ENCODE measurements around the gene CBX2.
A peak's percentile ranks its signal among the peaks of the same experiment; 100 is the strongest.

CBX2 gene

DNA sequence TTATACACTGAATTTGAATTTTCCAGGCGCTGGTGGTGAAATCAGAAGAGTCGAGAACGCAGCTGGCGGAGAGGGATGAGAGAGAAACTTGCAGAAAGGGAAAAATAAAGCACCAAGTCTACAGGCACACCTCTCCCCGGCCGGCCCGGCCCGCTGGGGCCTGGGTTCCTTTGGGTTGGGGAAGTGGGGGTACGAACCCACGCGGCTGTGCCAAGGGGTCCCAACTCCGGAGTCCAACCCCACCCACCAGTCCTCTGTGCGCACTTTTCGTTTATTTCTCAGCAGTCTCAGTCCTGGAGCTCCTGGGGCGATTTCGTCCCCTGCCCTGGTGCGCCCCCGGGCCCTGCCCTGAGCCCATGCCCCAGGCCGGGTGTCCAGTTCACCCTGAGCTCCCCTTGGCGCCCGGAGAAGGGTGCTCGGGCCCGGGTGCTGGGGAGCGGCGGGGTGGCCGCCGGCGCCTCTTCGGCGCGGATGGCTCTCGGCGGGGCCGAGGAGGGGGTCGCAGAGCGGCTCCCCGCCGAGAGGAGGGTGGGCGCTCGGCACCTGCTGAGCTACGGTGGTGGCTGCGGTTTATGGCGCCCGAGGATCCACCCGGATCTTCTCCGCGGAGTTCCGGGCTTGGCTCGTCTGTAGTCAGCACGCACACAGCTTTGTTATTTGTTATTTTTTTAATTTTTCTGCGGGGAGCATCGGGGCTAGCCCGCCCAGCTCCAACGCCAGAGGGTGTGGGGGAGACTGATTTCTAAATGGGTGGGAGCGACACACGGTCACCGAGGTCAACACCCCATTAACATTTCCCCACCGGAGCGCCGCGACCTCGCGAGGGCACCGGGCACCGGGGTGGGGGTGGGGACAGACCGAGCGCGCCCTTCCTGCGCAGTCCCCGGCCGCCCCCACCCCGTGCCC, 34.7 kb downstream of the CBX2 start:
- DNase-seq: no peak
- Histone ChIP-seq H3K36me3 (no peaks in the 10 kb centered on the region), H3K4me1 (peaks cover 14% of the 10 kb centered on the region), H3K27me3 (no peaks in the 10 kb centered on the region), H3K4me3 (ENCODE audit: low read depth, low read length) (peak overlapping the region; percentile 62), H3K9me3 (no peaks in the 10 kb centered on the region)
- TF ChIP-seq, protein P1, sequence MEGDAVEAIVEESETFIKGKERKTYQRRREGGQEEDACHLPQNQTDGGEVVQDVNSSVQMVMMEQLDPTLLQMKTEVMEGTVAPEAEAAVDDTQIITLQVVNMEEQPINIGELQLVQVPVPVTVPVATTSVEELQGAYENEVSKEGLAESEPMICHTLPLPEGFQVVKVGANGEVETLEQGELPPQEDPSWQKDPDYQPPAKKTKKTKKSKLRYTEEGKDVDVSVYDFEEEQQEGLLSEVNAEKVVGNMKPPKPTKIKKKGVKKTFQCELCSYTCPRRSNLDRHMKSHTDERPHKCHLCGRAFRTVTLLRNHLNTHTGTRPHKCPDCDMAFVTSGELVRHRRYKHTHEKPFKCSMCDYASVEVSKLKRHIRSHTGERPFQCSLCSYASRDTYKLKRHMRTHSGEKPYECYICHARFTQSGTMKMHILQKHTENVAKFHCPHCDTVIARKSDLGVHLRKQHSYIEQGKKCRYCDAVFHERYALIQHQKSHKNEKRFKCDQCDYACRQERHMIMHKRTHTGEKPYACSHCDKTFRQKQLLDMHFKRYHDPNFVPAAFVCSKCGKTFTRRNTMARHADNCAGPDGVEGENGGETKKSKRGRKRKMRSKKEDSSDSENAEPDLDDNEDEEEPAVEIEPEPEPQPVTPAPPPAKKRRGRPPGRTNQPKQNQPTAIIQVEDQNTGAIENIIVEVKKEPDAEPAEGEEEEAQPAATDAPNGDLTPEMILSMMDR (IDR thresholded peaks at IDR 0.05; ENCODE audit: low read depth, low read length): no peak

DNA sequence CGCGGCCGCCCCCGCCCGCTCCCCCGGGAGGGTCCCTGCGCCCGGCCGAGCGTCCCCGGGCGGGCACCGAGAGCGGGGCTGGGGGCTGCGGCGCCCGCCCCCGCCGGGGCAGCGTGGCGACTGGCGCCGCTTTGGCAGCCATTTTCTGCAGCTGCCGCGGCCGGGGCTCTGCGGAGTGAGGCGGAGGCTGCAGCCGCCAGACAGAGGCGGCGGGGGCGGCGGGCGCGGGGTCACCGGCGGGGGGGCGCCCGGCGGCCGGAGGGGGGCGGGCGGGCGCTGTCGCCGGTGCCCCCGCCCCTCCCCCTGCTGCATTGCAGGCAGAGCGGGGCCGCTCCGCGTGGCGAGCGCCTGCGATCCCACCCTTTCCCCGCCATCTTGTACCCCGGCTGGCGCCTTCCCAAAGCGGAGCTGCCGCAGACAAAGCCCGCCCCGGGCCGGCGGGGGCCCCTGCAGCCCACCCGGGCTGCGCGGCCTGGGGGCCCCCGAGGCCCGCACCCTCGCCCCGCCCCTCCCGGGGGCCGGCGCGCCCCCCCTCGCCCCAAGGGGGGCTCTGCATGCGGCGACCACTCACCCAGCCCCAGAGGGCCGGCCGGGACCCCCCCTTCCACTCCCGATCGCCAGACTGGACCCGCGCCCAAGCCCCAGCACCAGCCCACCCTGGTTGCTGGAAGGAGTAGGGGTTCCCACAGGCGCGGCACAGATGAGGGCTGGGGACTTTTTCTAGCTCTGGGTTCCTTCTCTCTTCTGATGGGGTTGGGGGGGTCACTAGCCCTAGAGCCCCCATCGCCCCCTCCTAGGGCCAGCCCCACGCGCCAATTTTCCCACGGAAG, 35.6 kb downstream of the CBX2 start:
- no peaks in the 10 kb centered on the region for H3K27me3 ChIP-seq
- TF ChIP-seq, protein P1 (IDR thresholded peaks at IDR 0.05; ENCODE audit: low read depth, low read length): no peak
- no peaks in the 10 kb centered on the region for H3K36me3 ChIP-seq
- H3K4me3 ChIP-seq (ENCODE audit: low read depth, low read length): peak overlapping the region; percentile 24
- H3K4me1 ChIP-seq: peaks cover 14% of the 10 kb centered on the region
- H3K9me3 ChIP-seq: no peaks in the 10 kb centered on the region
- DNase-seq: peak; percentile 71

DNA sequence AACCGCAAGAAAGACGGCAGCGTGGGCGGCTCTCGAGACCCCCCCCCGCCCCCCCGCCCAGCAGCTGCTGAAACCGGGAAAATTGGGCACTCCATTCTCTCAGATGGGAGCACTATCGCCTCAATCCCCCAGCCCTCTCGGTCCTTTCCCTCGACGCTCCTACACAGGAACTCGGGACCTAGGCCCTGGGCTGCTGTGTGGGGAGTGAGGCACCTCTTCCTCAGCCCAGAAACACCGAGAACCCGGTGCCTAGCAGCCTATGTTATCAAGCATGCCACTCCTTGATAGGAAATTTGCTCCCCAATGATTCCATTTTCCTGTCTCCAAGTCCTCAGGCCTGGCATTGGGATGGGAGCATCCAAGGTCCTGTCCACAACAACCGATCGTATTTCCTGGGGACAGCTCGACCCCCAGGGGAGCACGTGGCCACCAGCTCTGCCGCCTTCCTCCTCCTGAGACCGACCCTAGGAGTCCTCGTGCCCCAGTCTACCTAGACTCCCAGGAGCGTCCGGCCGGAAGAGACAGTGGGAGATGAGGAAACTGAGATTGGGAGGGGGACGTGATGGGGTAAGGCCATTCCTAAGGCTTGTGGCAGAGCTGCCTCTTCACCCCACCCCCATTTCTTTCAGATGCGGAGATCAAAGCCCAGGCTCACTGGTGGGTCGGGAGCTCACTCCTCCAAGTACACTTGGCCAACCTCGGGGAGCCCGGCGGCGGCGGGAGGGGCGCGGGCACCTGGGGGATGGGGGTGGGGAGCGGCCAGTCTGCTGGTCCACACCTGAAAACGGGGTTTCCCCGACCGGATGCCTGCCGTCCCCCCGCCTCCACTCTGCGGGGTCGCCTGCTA, 36.4 kb downstream of the CBX2 start:
- TF ChIP-seq, protein P1 (IDR thresholded peaks at IDR 0.05; ENCODE audit: low read depth, low read length): no peak
- Histone ChIP-seq H3K9me3 (no peaks in the 10 kb centered on the region), H3K4me1 (peaks cover 17% of the 10 kb centered on the region), H3K4me3 (ENCODE audit: low read depth, low read length) (peak overlapping the region; percentile 24), H3K36me3 (no peaks in the 10 kb centered on the region), H3K27me3 (no peaks in the 10 kb centered on the region)
- no peak for DNase-seq

DNA sequence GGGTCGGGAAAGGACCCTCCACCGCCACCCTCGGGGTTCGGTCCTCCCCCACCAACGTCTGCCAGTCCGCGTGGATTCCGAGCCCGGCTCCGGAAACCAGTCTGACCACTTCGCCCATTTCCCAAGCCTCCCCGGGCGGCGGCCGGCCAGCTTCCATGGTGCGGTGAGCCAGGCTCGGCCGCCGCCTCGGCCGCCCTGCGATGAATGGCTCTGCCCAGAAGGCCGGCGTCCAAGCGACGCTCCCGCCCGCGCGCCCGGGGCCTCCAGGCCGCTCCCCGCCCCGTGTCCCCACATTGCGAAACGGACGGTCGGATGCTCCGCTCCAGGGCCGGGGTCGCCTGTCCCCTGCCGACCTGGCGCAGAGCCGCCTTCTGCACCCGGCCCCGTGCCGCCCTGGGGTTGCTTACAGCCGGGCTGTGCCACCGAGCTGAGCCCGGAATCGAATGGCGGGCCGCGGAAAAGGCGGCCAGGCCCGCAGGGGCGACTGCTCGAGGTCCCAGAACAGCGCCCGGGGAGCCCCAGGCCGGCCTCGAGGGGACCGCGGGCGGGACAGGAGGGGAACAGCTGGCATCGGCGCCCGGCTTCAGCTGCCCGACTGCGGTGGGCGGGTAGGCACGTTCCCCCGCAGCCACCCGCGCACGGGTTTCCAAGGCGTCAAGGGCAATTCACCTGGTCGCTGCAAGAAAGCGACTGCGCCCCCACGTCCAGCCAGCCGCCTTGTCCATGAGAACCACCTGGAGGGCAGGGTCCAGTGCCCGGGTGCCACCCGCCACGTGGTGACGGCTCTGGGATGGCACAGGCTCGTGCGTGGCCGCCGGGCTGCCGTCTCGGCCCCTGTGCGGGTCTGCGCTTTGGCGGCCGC, 37.3 kb downstream of the CBX2 start:
- Histone ChIP-seq H3K4me1 (peaks cover 16% of the 10 kb centered on the region), H3K27me3 (no peaks in the 10 kb centered on the region), H3K4me3 (ENCODE audit: low read depth, low read length) (no peak overlapping the region), H3K9me3 (no peaks in the 10 kb centered on the region), H3K36me3 (no peaks in the 10 kb centered on the region)
- DNase-seq: no peak
- TF ChIP-seq, protein P1 (IDR thresholded peaks at IDR 0.05; ENCODE audit: low read depth, low read length): no peak

DNA sequence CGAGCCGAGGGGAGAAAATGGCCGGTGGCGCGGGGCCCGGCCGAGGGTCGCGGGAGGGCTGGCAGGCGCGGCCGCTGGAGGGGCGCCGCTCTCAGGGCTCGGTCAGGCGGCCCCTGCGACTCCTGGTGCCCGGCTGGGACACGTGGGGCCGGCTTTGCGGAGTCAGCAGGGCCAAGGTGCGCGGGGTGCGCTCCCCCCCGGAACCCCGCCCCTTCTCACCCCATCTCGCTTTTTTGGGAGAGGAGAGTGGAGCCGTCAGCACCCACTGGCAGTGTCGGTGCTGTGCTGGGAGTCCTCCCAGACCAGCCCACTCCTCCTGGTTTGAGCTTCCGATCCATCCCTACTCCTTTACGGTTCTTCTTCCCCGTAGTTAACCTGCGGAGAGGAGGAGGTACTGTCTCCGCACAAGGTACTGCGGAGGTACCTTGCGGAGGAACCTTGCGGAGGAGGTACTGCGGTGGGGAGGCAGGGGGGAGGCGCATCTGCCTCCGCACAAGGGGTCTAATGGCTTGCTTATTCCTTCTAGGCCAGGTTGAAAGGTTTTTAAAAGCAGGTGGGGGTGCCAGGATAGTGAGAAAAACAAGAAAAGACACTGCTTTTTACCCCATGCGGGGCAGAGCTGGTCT, 38.0 kb downstream of the CBX2 start:
- Histone ChIP-seq H3K4me1 (peaks cover 16% of the 10 kb centered on the region), H3K4me3 (ENCODE audit: low read depth, low read length) (no peak overlapping the region), H3K9me3 (no peaks in the 10 kb centered on the region), H3K27me3 (no peaks in the 10 kb centered on the region), H3K36me3 (no peaks in the 10 kb centered on the region)
- TF ChIP-seq, protein P1 (IDR thresholded peaks at IDR 0.05; ENCODE audit: low read depth, low read length): no peak
- DNase-seq: no peak
